Body of pancreas (tissue), 4 donors: ENCODE measurements around the gene DNAJC30. TPM values are rescaled to one million over a fixed set of nuclear protein-coding genes. Genes with fewer than 3 reads are reported as not detected.
"Not testable (repeated sequence)": the region's sequence is repeated elsewhere in the genome, so short reads cannot be mapped to it uniquely, and the experiment has no call there.

ENCODE experiments used
- ATAC-seq: fragments of 150-250 bp; one replicate; pipeline ENCODE4 v1.9.1; 2016
- DNase-seq, 4 donors: peaks; one replicate each; pipeline ENCODE4 v3.0.0-alpha.2; 2019
- H3K27ac ChIP-seq, 4 donors: fragments of 200-600 bp; sonication (generic); 1 replicate in 3 of 4; 2 replicates in 1 of 4; pipeline versions ENCODE4 v1.5.1 to v1.6.1; 2016 to 2019; ENCODE audit warnings: mild to moderate bottlenecking in 1 of 4, mixed read lengths in 1 of 4, moderate library complexity in 1 of 4
- H3K27me3 ChIP-seq, 2 donors: fragments of 200-600 bp; sonication (generic); one replicate each; pipeline ENCODE4 v1.6.0; 2016; ENCODE audit warnings: mild to moderate bottlenecking in 1 of 2
- H3K36me3 ChIP-seq, 2 donors: fragments of 200-600 bp; sonication (generic); replicated peaks in 1 of 2; 2 replicates each; pipeline ENCODE4 v1.5.1; 2016; ENCODE audit warnings: low read depth in 2 of 2; ENCODE audit not compliant: insufficient read depth in 1 of 2
- H3K4me1 ChIP-seq: fragments of 200-600 bp; sonication (generic); one replicate; pipeline ENCODE4 v1.6.0; 2016
- H3K4me3 ChIP-seq, 2 donors: fragments of 200-600 bp; sonication (generic); 1 replicate in 1 of 2; 2 replicates in 1 of 2; pipeline ENCODE4 v1.5.1; 2016 to 2019
- H3K9me3 ChIP-seq, 3 donors: fragments of 200-600 bp; sonication (generic); 1 replicate in 2 of 3; 2 replicates in 1 of 3; pipeline ENCODE4 v1.5.1; 2016
- POLR2A ChIP-seq, 3 donors: fragments of 450-650 bp; IDR thresholded peaks; one replicate each; pipeline ENCODE4 v1.6.1; 2016; ENCODE audit warnings: antibody characterized with exemption in 3 of 3, mild to moderate bottlenecking in 2 of 3
- WGBS, 2 donors: methylation state at CpG; one replicate each; pipeline ENCODE4 v1.1.5; 2017; 5-methylcytosine and 5-hydroxymethylcytosine counted together
- intact Hi-C: fragments of 100-400 bp; cut with DNase I; formaldehyde crosslinking; loops from one replicate; pipeline ENCODE4 v1.15.1; 2023
- total RNA-seq, 2 donors: library from RNA; depleted of rRNA; stranded (reverse); fragments of >200 nt; gene quantifications; one replicate each; pipeline ENCODE4 v1.1.0, GENCODE V29; 2016
- TF ChIP-seq, protein P1 (sequence below), 7 experiments: fragments of 450-650 bp in 4 of 7; fragments of 200-600 bp in 3 of 7; sonication (generic) in 3 of 7; IDR thresholded peaks; one replicate each; pipeline ENCODE4 v1.5.1; 2016 to 2019; ENCODE audit warnings: antibody characterized with exemption in 7 of 7

The DNAJC30 gene
- total RNA-seq, 2 donors from 2014 or later, result 3.6 to 5.6 TPM

DNA sequence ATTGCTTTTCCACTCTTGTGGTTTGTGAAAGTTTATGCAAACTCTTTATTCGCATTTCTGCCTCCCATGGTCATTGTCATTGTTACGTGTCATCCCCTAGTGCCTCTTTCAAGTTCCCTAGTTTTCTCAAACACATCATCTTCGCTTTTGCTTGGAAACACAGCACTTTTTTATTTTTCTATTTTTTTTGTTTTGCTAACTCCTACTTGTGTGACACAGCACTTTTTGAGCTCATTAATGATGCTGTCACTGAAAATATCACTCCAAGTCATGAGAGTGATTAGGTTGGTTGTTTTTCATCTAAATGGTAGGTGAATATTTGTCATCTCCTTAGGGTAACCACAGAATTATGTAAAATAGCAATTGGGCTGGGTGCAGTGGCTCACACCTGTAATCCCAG lies 44.7 kb upstream of the DNAJC30 start:
- no peaks in the 10 kb centered on the region for H3K36me3 ChIP-seq
- ATAC-seq (no peak), DNase-seq (no peak)
- 65 to 74% methylated on average over 3 of the region's 3 CpGs for WGBS, 2 donors
- H3K4me3 ChIP-seq, result no peak overlapping the region
- H3K27ac ChIP-seq, result no peak overlapping the region
- TF ChIP-seq, protein P1, sequence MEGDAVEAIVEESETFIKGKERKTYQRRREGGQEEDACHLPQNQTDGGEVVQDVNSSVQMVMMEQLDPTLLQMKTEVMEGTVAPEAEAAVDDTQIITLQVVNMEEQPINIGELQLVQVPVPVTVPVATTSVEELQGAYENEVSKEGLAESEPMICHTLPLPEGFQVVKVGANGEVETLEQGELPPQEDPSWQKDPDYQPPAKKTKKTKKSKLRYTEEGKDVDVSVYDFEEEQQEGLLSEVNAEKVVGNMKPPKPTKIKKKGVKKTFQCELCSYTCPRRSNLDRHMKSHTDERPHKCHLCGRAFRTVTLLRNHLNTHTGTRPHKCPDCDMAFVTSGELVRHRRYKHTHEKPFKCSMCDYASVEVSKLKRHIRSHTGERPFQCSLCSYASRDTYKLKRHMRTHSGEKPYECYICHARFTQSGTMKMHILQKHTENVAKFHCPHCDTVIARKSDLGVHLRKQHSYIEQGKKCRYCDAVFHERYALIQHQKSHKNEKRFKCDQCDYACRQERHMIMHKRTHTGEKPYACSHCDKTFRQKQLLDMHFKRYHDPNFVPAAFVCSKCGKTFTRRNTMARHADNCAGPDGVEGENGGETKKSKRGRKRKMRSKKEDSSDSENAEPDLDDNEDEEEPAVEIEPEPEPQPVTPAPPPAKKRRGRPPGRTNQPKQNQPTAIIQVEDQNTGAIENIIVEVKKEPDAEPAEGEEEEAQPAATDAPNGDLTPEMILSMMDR (IDR thresholded peaks at IDR 0.05), result no peak
- TF ChIP-seq POLR2A (IDR thresholded peaks at IDR 0.05), result no peak
- intact Hi-C loops, result loop anchor here (5.0 to 10.0 kb wide), 2 partner anchors 53 to 121 kb away; no protein-coding TSS in a partner anchor
- no peaks in the 10 kb centered on the region for H3K9me3 ChIP-seq
- H3K27me3 ChIP-seq, result no peaks in the 10 kb centered on the region
- no peaks in the 10 kb centered on the region for H3K4me1 ChIP-seq

DNA sequence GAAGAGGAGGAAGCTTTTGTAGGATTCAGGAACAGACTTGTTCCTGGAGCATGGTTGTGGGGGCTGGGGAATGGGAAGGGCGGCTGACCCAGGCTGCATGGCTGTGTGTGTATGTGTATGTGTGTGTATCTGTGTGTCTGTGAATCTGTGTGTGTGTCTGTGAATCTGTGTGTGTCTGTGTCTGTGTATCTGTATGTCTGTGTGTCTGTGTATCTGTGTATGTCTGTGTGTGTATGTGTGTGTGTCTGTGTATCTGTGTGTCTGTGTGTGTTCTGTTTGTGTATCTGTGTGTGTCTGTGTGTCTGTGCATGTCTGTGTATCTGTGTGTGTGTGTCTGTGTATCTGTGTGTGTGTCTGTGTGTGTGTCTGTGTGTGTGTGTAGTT lies 42.8 kb upstream of the DNAJC30 start:
- Histone ChIP-seq H3K27me3 (no peaks in the 10 kb centered on the region), H3K9me3 (no peaks in the 10 kb centered on the region), H3K4me1 (peaks cover 11% of the 10 kb centered on the region), H3K36me3 (no peaks in the 10 kb centered on the region), H3K4me3 (no peak overlapping the region), H3K27ac (no peak overlapping the region)
- intact Hi-C loops, result loop anchor here (5.0 to 10.0 kb wide), 2 partner anchors 51 to 119 kb away; no protein-coding TSS in a partner anchor
- DNase-seq (no peak), ATAC-seq (peak; percentile 3)
- TF ChIP-seq, protein P1 (IDR thresholded peaks at IDR 0.05), result no peak
- no peak for TF ChIP-seq POLR2A (IDR thresholded peaks at IDR 0.05)
- 73 to 90% methylated on average over 1 of the region's 1 CpG for WGBS, 2 donors

DNA sequence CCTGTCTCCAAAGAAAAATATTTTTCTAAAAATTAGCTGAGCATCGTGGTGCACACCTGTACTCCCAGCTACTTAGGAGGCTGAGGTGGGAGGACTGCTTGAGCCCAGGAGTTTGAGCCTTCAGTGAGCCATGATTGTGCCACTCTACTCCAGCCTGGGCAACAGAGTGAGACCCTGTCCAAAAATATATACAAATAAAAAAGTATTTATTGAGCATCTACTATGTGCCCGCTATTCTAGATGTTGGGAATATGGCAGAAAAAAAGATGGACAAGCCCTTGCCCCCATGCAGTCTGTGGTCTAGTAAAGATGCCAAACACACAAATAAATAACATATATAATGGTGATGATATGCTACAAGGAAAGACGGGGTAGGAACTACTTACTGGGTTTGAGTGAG lies 40.6 kb upstream of the DNAJC30 start:
- Histone ChIP-seq H3K27me3 (no peaks in the 10 kb centered on the region), H3K4me3 (no peak overlapping the region), H3K4me1 (peaks cover 23% of the 10 kb centered on the region), H3K9me3 (no peaks in the 10 kb centered on the region), H3K27ac (no peak overlapping the region), H3K36me3 (no peaks in the 10 kb centered on the region)
- no peak for ATAC-seq
- WGBS, 2 donors, result 79 to 80% methylated on average over 3 of the region's 3 CpGs
- intact Hi-C loops, result loop anchor here (10.0 kb wide), 1 partner anchor 49 kb away; no protein-coding TSS in a partner anchor
- no peak for DNase-seq
- TF ChIP-seq, protein P1 (IDR thresholded peaks at IDR 0.05), result no peak
- TF ChIP-seq POLR2A (IDR thresholded peaks at IDR 0.05), result no peak

DNA sequence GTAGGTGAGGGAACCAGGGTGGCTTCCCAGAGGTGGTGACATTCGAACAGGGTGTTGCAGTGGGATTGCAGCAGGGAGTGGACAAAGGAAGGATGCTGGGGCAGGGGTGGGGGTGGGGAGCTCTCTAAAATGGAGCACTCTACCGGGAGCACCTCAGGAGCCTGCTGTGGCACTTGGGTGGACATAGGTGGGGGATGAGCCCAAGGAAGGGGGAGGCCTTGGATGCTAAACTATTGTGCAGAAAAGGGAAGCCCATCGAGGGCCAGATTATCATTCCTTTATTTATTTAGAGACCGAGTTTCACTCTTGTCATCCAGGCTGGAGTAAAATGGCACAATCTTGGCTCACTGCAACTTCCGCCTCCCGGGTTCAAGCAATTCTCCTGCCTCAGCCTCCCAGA lies 39.5 kb upstream of the DNAJC30 start:
- H3K27ac ChIP-seq, result no peak overlapping the region
- H3K27me3 ChIP-seq, result no peaks in the 10 kb centered on the region
- intact Hi-C loops, result loop anchor here (10.0 kb wide), 1 partner anchor 48 kb away; no protein-coding TSS in a partner anchor
- H3K36me3 ChIP-seq, result no peaks in the 10 kb centered on the region
- TF ChIP-seq POLR2A (IDR thresholded peaks at IDR 0.05), result no peak
- TF ChIP-seq, protein P1 (IDR thresholded peaks at IDR 0.05), result no peak
- H3K4me3 ChIP-seq, result no peak overlapping the region
- DNase-seq, result no peak
- peaks cover 33% of the 10 kb centered on the region for H3K4me1 ChIP-seq
- H3K9me3 ChIP-seq, result no peaks in the 10 kb centered on the region
- ATAC-seq, result no peak
- 53 to 56% methylated on average over 6 of the region's 6 CpGs for WGBS, 2 donors

DNA sequence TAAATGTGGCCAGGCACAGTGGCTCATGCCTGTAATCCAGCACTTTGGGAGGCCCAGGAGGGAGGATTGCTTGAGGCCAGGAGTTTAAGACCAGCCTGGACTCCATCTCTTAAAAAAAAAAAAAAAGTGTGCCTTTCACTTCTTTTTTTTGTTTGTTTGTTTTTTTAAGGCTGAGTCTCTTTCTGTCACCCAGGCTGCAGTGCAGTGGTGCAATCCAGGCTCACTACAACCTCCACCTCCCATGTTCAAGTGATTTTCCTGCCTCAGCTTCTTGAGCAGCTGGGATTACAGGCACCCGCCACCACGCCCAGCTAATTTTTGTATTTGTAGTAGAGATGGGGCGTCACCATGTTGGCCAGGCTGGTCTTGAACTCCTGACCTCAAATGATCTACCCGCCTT lies 38.9 kb upstream of the DNAJC30 start:
- not testable (repeated sequence) for H3K27me3 ChIP-seq, ATAC-seq, DNase-seq, H3K9me3 ChIP-seq, H3K4me3 ChIP-seq, H3K36me3 ChIP-seq
- Histone ChIP-seq H3K4me1 (peaks cover 34% of the 10 kb centered on the region), H3K27ac (peak overlapping the region in 3 of 4 donors; percentile 34 to 39 (median 39))
- intact Hi-C loops, result loop anchor here (10.0 kb wide), 1 partner anchor 47 kb away; no protein-coding TSS in a partner anchor
- 67 to 68% methylated on average over 4 of the region's 4 CpGs for WGBS, 2 donors
